ENCODE measurements around the gene MSI2. TPM values are rescaled to one million over a fixed set of nuclear protein-coding genes. Genes with fewer than 3 reads are reported as not detected.
A peak's percentile ranks its signal among the peaks of the same experiment; 100 is the strongest.

The MSI2 gene
- polyA plus RNA-seq, 1 of the 3 experiments (the other 2 are of a cell fraction): 24.1 TPM

GRCh38 chr17:57559226-57559625 is 302.9 kb downstream of the MSI2 start:
- Histone ChIP-seq H3K27ac (ENCODE audit: low read depth in 2 of 2, low read length in 1 of 2) (peak overlapping the region in 1 of 2 experiments; percentile 99; a peak in 2 of 4 replicates), H4K20me1 (ENCODE audit: insufficient read depth) (no peaks in the 10 kb centered on the region), H3K9ac (no peak overlapping the region), H2AFZ (ENCODE audit: low read depth) (no peak overlapping the region), H3K36me3 (replicated peaks in 1 of 2; ENCODE audit: control insufficient read depth in 1 of 2, insufficient read depth in 2 of 2, low read length in 1 of 2) (no peaks in the 10 kb centered on the region), H3K4me2 (no peak overlapping the region), H3K4me1 (ENCODE audit: control insufficient read depth in 1 of 2, insufficient read depth in 2 of 2, low read depth in 1 of 2, low read length in 1 of 2) (peaks cover 10 to 94% of the 10 kb centered on the region in 2 experiments; a peak in 3 of 4 replicates), H3K9me2 (no peaks in the 10 kb centered on the region), H3F3A (replicated peaks; ENCODE audit: insufficient read depth) (no peaks in the 10 kb centered on the region), H3K27me3 (ENCODE audit: insufficient read depth) (no peaks in the 10 kb centered on the region), H3K4me3 (ENCODE audit: low read depth in 2 of 2, low read length in 1 of 2) (no peak overlapping the region), H3K79me2 (ENCODE audit: insufficient read depth) (no peaks in the 10 kb centered on the region), H3K9me3 (no peaks in the 10 kb centered on the region)
- TF ChIP-seq RCOR1 (IDR thresholded peaks at IDR 0.05; ENCODE audit: low read length) (0 out of 2 replicates have a peak, but pooled peaks have one; percentile 36), POLR2AphosphoS5 (IDR thresholded peaks at IDR 0.05; ENCODE audit: low read depth, low read length) (no peak), RXRA (IDR thresholded peaks at IDR 0.05; ENCODE audit: borderline replicate concordance, low read depth) (no peak), SMC3 (IDR thresholded peaks at IDR 0.05; ENCODE audit: low read depth, low read length) (no peak)
- 86% methylated on average over 7 of the region's 7 CpGs for WGBS (ENCODE audit: low lambda C conversion rate)
- ChIA-PET CTCF (interaction anchor here (1.0 to 2.5 kb wide), 11 partner anchors 14 to 225 kb away, joined by 3 to 14 read pairs (median 4); no protein-coding TSS in a partner anchor), POLR2A (interaction anchor here (0.6 to 2.3 kb wide), 15 partner anchors 9 to 138 kb away, joined by 3 to 14 read pairs (median 4); no protein-coding TSS in a partner anchor)
- no peak for DNase-seq

- TF ChIP-seq JUND (IDR thresholded peaks at IDR 0.05) (no peak), TCF12 (IDR thresholded peaks at IDR 0.05) (peak; percentile 40; the same call in 1 of the 2 replicates), RCOR1 (IDR thresholded peaks at IDR 0.05; ENCODE audit: low read length) (peak; percentile 70; the same call in 1 of the 2 replicates), FOXJ3 (CRISPR knock-in tag; IDR thresholded peaks at IDR 0.05) (0 out of 2 replicates have a peak, but pooled peaks have one; percentile 23), RAD21 (IDR thresholded peaks at IDR 0.05; ENCODE audit: low read length) (peak; percentile 28; the same call in 1 of the 2 replicates), SMC3 (IDR thresholded peaks at IDR 0.05; ENCODE audit: low read depth, low read length) (no peak), CHD2 (IDR thresholded peaks at IDR 0.05; ENCODE audit: low read length, partially characterized antibody) (peak; percentile 69), EP300 (IDR thresholded peaks at IDR 0.05; ENCODE audit: borderline replicate concordance in 1 of 2, low read depth in 1 of 2, low read length in 1 of 2) (peak in 1 of 2 experiments; percentile 84; a peak in 2 of 4 replicates)
- DNase-seq: peak; percentile 76
- no peaks in the 10 kb centered on the region for H3K9me3 ChIP-seq
- WGBS (ENCODE audit: low lambda C conversion rate): 69% methylated on average over 14 of the region's 14 CpGs
- H3K36me3 ChIP-seq (replicated peaks in 1 of 2; ENCODE audit: control insufficient read depth in 1 of 2, insufficient read depth in 2 of 2, low read length in 1 of 2): no peaks in the 10 kb centered on the region
- no peaks in the 10 kb centered on the region for H3F3A ChIP-seq (replicated peaks; ENCODE audit: insufficient read depth)
- no peaks in the 10 kb centered on the region for H4K20me1 ChIP-seq (ENCODE audit: insufficient read depth)
- no peaks in the 10 kb centered on the region for H3K9me2 ChIP-seq
- no peak overlapping the region for H3K4me2 ChIP-seq
- no peaks in the 10 kb centered on the region for H3K27me3 ChIP-seq (ENCODE audit: insufficient read depth)
- peaks cover 10 to 94% of the 10 kb centered on the region in 2 experiments; a peak in 3 of 4 replicates for H3K4me1 ChIP-seq (ENCODE audit: control insufficient read depth in 1 of 2, insufficient read depth in 2 of 2, low read depth in 1 of 2, low read length in 1 of 2)
- CTCF ChIA-PET: interaction anchor here (0.7 to 2.5 kb wide), 18 partner anchors 7 to 224 kb away, joined by 3 to 14 read pairs (median 4); no protein-coding TSS in a partner anchor
- no peak overlapping the region for H2AFZ ChIP-seq (ENCODE audit: low read depth)
- no peak overlapping the region for H3K9ac ChIP-seq
- no peaks in the 10 kb centered on the region for H3K79me2 ChIP-seq (ENCODE audit: insufficient read depth)
- POLR2A ChIA-PET: interaction anchor here (0.6 to 2.3 kb wide), 15 partner anchors 9 to 139 kb away, joined by 3 to 14 read pairs (median 4); no protein-coding TSS in a partner anchor
- H3K27ac ChIP-seq (ENCODE audit: low read depth in 2 of 2, low read length in 1 of 2): peak overlapping the region in 1 of 2 experiments; percentile 99; a peak in 2 of 4 replicates
- no peak overlapping the region for H3K4me3 ChIP-seq (ENCODE audit: low read depth in 2 of 2, low read length in 1 of 2)
These were observed 303.5 kb downstream of the MSI2 start for GRCh38 chr17:57559634-57560318.
